MCF 10A (cell line): ENCODE data around the gene FZD7. TPM values are rescaled to one million over a fixed set of nuclear protein-coding genes. Genes with fewer than 3 reads are reported as not detected.

ENCODE experiments used
- BruUV-seq: library from RNA; stranded (reverse); fragments of 400-500 nt; replicated peaks from 2 replicates; lab custom pipeline; 2021; lab: Mats Ljungman, UMichigan
- CTCF ChIA-PET: fragments of 300-600 bp; sonication (Branson Sonifier 250); formaldehyde crosslinking; extraction: SDS; loops from one replicate; lab custom pipeline; 2021; ENCODE audit warnings: antibody characterized with exemption, inconsistent platforms; lab: Yijun Ruan, JAX
- POLR2A ChIA-PET: fragments of 300-600, 350-650 bp; sonication (Branson Sonifier 250); formaldehyde crosslinking; extraction: SDS; loops from one replicate; lab custom pipeline; 2020; ENCODE audit warnings: antibody characterized with exemption, inconsistent platforms; lab: Yijun Ruan, JAX
- DNase-seq: peaks from one replicate; pipeline ENCODE4 v3.0.0-alpha.2; 2018; ENCODE audit not compliant: unreplicated experiment
- H3K27ac Mint-ChIP-seq: one replicate; pipeline ENCODE4 v1.8.0; 2022; ENCODE audit warnings: mild to moderate bottlenecking, low read depth, mixed read lengths; ENCODE audit not compliant: unreplicated experiment
- H3K27me3 Mint-ChIP-seq: one replicate; pipeline ENCODE4 v1.8.0; 2022; ENCODE audit warnings: mixed read lengths; ENCODE audit not compliant: insufficient read depth, unreplicated experiment
- H3K36me3 Mint-ChIP-seq: one replicate; pipeline ENCODE4 v1.8.0; 2022; ENCODE audit warnings: mild to moderate bottlenecking, moderate library complexity, mixed read lengths; ENCODE audit not compliant: insufficient read depth, unreplicated experiment
- H3K4me1 Mint-ChIP-seq: one replicate; pipeline ENCODE4 v1.8.0; 2022; ENCODE audit warnings: mixed read lengths; ENCODE audit not compliant: insufficient read depth, unreplicated experiment
- H3K4me3 Mint-ChIP-seq: one replicate; pipeline ENCODE4 v1.8.0; 2022; ENCODE audit warnings: mild to moderate bottlenecking, moderate library complexity, mixed read lengths; ENCODE audit not compliant: unreplicated experiment
- H3K9me3 Mint-ChIP-seq: one replicate; pipeline ENCODE4 v1.8.0; 2022; ENCODE audit warnings: mixed read lengths; ENCODE audit not compliant: unreplicated experiment
- CTCF ChIP-seq: fragments of 200-600 bp; IDR thresholded peaks from one replicate; pipeline ENCODE4 v1.8.0; 2022; ENCODE audit warnings: antibody characterized with exemption, mild to moderate bottlenecking; ENCODE audit not compliant: unreplicated experiment
- intact Hi-C: fragments of 100-400 bp; cut with micrococcal nuclease; formaldehyde crosslinking; loops from 2 replicates; pipeline ENCODE4 v1.14.1; 2022
- total RNA-seq: library from RNA; stranded (reverse); gene quantifications from 2 replicates; pipeline ENCODE4 v1.2.3, GENCODE V29; 2022

Gene FZD7
- total RNA-seq, 1 experiment from 2014 or later: 1.1 TPM

GRCh38 chr2:202025816-202026215 is 7.8 kb upstream of the FZD7 start:
- no peak for DNase-seq
- intact Hi-C loops: no loop called here
- no TSS peak for BruUV-seq
- H3K4me3 Mint-ChIP-seq: no peak overlapping the region
- peaks cover 30% of the 10 kb centered on the region for H3K27me3 Mint-ChIP-seq
- CTCF ChIA-PET: interaction anchor here (0.6 kb wide), 1 partner anchor 166 kb away, joined by 3 read pairs; no protein-coding TSS in a partner anchor
- H3K4me1 Mint-ChIP-seq: no peaks in the 10 kb centered on the region
- POLR2A ChIA-PET: no interaction called here
- no peaks in the 10 kb centered on the region for H3K9me3 Mint-ChIP-seq
- no peak overlapping the region for H3K27ac Mint-ChIP-seq
- TF ChIP-seq CTCF: no peak
- H3K36me3 Mint-ChIP-seq: no peaks in the 10 kb centered on the region

GRCh38 chr2:202026507-202026906 is 7.1 kb upstream of the FZD7 start:
- Mint-ChIP-seq H3K27ac (no peak overlapping the region), H3K4me3 (no peak overlapping the region), H3K4me1 (no peaks in the 10 kb centered on the region)

GRCh38 chr2:202030691-202031090 is 3.0 kb upstream of the FZD7 start:
- no peaks in the 10 kb centered on the region for H3K36me3 Mint-ChIP-seq
- intact Hi-C loops: loop anchor here (10.0 kb wide), 1 partner anchor 104 kb away; no protein-coding TSS in a partner anchor
- H3K9me3 Mint-ChIP-seq: no peaks in the 10 kb centered on the region
- H3K4me3 Mint-ChIP-seq: no peak overlapping the region
- TF ChIP-seq CTCF: no peak
- no peak overlapping the region for H3K27ac Mint-ChIP-seq
- no peak for DNase-seq
- ChIA-PET CTCF (interaction anchor here (0.6 to 0.7 kb wide), 4 partner anchors 46 to 270 kb away, joined by 3 read pairs; no protein-coding TSS in a partner anchor), POLR2A (interaction anchor here (0.6 kb wide), 1 partner anchor 148 kb away, joined by 3 read pairs; no protein-coding TSS in a partner anchor)
- no TSS peak for BruUV-seq
- peaks cover 15% of the 10 kb centered on the region for H3K27me3 Mint-ChIP-seq
- H3K4me1 Mint-ChIP-seq: peaks cover 7% of the 10 kb centered on the region

More at GRCh38 chr2:202026507-202026906, 7.1 kb upstream of the FZD7 start:
- peaks cover 30% of the 10 kb centered on the region for H3K27me3 Mint-ChIP-seq
- BruUV-seq: no TSS peak
- CTCF ChIA-PET: interaction anchor here (0.5 to 0.6 kb wide), 2 partner anchors 167 to 310 kb away, joined by 3 read pairs; no protein-coding TSS in a partner anchor
- no peaks in the 10 kb centered on the region for H3K36me3 Mint-ChIP-seq
- no peak for DNase-seq
- H3K9me3 Mint-ChIP-seq: no peaks in the 10 kb centered on the region
- TF ChIP-seq CTCF: no peak
- intact Hi-C loops: no loop called here
- POLR2A ChIA-PET: no interaction called here

- no peak overlapping the region for H3K4me3 Mint-ChIP-seq
- peaks cover 7% of the 10 kb centered on the region for H3K4me1 Mint-ChIP-seq
- intact Hi-C loops: loop anchor here (10.0 kb wide), 1 partner anchor 103 kb away; no protein-coding TSS in a partner anchor
Observed at GRCh38 chr2:202031246-202031951, 2.3 kb upstream of the FZD7 start.

More at GRCh38 chr2:202031246-202031951, 2.3 kb upstream of the FZD7 start:
- Mint-ChIP-seq H3K27me3 (peaks cover 9% of the 10 kb centered on the region), H3K9me3 (no peaks in the 10 kb centered on the region), H3K27ac (no peak overlapping the region), H3K36me3 (no peaks in the 10 kb centered on the region)
- CTCF ChIA-PET: interaction anchor here (0.6 to 1.4 kb wide), 5 partner anchors 45 to 271 kb away, joined by 3 read pairs; no protein-coding TSS in a partner anchor
- DNase-seq: no peak
- no TSS peak for BruUV-seq
- no peak for TF ChIP-seq CTCF
- POLR2A ChIA-PET: interaction anchor here (0.6 to 0.7 kb wide), 2 partner anchors 149 to 599 kb away, joined by 3 to 5 read pairs; no protein-coding TSS in a partner anchor
